Sciatic nerve (tissue), 2 donors: Measurements from ENCODE around the gene SULT1A2. TPM values are rescaled to one million over a fixed set of nuclear protein-coding genes. Genes with fewer than 3 reads are reported as not detected.
"Not testable (repeated sequence)": the region's sequence is repeated elsewhere in the genome, so short reads cannot be mapped to it uniquely, and the experiment has no call there.

Experiments used
- ATAC-seq: fragments of 200-7000 bp; cut with Tn5 transposase; one replicate; pipeline ENCODE4 v1.9.1; 2020; ENCODE audit warnings: mild to moderate bottlenecking, moderate library complexity
- DNase-seq: peaks from one replicate; pipeline ENCODE4 v3.0.0-alpha.2; 2020; ENCODE audit warnings: low spot score
- intact Hi-C: fragments of 100-400 bp; cut with DNase I; formaldehyde crosslinking; loops from one replicate; pipeline ENCODE4 v1.14.2; 2022
- total RNA-seq: library from RNA; stranded (reverse); fragmentation: NEBNext Ultra II Directional; extraction: Animal tissue kit (Norgen Biotek cat#: 25700); gene quantifications from one replicate; pipeline ENCODE4 v1.2.1, GENCODE V29; 2021
- donor health status: DM: no; HTN: no; CAD: no.
- donor health status: DM: no; HTN: no; CAD: no.

SULT1A2 gene
- total RNA-seq, 1 donor from 2014 or later = 4.5 TPM

DNA sequence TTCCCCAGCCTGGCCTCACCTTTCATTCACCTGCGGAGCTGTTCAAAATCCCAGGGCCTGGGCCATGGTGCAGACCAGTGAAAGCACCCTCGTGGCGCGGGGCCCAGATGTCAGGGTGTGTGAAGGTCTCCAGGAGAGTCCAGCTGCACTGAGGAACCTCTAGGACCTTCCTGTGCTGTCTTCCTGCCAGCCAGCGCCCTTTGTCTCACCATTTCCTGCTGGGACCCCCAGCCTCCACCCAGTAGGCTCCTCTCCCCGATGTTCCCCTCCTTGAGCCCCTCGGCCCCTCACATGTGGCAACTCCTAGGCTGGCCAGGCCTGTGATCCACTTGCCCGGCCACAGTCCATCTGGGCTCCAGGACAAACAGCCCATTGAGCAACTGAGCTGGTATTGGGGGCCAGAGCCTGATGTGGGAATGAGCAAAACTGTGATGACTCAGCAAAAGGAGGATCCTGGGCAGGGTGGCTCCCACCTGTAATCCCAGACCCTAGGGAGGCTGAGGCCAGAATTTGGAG lies 677 bp downstream of the SULT1A2 start:
- DNase-seq (no peak), ATAC-seq (peak; percentile 27)
- intact Hi-C loops = no loop called here

DNA sequence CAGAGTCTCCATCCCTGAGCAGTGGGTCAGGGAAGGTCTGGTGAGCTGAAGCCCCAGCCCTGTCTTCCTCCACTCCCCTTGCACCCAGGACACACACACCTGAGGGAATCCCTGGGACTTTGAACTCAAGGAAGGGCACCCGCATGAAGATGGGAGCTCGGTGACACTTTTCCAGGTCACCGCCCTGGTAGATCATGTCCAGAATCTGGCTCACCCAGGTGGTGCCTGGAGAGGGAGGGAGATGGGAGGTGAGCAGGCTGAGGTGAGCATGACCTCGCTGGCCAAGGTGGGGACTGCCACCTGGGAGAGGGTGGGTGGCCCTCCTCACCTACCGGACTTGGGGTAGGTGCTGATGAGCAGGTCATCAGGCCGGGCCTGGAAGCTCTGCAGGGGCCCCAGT lies 1.4 kb downstream of the SULT1A2 start:
- intact Hi-C loops, ATAC-seq, DNase-seq: not testable (repeated sequence)

DNA sequence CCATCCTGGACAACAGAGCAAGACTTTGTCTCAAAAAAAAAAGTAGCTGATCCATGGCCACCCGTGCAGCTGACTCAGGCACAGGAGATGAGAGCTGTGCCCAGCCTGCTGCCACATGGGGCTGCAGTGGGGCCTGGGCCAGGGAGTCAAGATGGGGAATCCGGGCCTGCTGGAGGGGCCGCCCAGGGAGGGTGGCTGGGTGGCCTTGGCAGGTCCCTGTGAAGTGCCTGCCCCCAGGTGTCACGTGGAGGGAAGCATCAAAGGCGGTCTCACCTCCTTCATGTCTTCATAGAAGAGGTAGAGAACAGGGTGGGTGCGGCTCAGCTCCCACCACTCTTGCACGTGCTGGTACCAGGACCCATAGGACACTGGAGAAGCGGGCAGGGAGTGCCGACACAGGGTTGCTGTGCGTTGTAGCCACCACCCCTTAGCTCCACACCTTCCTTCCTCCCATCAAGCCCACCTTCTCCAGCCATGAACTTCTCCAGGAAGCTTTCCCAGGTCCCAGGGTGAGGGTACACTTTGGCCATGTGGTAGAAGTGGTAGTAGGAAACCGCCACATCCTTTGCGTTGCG lies 3.8 kb downstream of the SULT1A2 start:
- intact Hi-C loops = no loop called here
- ATAC-seq (no peak), DNase-seq (no peak)

DNA sequence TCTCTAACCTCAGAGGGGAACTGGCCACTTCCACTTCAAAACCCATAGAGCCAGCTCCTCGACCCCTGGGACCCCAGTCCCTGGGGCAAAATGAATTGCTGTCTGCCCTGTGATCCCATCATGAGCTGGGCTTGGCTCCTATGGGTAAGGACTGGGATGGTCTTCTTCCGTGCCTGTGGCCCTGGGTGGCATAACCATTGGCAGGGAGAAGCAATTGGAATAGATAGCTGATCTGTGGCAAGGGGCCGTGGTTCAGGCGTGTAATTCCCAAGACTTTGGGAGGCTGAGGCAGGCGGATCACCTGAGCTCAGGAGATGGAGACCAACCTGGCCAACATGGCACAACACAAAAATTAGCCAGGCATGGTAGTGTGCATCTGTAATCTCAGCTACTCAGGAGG lies 4.3 kb downstream of the SULT1A2 start:
- ATAC-seq = no peak
- DNase-seq = no peak
- intact Hi-C loops = no loop called here

DNA sequence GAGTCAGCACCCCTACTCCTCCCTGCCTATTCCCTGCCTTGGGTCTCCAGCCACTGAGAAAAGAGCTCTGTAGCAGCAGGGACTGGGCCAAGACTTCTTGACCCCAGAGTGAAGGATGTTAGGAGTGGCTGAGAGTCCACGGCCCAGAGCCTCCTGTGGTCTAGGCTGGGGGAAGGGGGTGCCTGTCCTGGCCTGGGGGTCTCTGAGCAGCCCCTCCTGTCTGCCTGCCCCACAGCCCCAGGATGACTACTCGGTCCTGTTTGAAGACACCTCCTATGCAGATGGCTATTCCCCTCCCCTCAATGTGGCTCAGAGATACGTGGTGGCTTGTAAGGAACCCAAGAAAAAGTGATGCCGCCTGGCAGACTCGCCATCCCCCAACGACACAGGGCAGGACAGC lies 5.5 kb downstream of the SULT1A2 start:
- ATAC-seq = no peak
- no peak for DNase-seq
- intact Hi-C loops = no loop called here

DNA sequence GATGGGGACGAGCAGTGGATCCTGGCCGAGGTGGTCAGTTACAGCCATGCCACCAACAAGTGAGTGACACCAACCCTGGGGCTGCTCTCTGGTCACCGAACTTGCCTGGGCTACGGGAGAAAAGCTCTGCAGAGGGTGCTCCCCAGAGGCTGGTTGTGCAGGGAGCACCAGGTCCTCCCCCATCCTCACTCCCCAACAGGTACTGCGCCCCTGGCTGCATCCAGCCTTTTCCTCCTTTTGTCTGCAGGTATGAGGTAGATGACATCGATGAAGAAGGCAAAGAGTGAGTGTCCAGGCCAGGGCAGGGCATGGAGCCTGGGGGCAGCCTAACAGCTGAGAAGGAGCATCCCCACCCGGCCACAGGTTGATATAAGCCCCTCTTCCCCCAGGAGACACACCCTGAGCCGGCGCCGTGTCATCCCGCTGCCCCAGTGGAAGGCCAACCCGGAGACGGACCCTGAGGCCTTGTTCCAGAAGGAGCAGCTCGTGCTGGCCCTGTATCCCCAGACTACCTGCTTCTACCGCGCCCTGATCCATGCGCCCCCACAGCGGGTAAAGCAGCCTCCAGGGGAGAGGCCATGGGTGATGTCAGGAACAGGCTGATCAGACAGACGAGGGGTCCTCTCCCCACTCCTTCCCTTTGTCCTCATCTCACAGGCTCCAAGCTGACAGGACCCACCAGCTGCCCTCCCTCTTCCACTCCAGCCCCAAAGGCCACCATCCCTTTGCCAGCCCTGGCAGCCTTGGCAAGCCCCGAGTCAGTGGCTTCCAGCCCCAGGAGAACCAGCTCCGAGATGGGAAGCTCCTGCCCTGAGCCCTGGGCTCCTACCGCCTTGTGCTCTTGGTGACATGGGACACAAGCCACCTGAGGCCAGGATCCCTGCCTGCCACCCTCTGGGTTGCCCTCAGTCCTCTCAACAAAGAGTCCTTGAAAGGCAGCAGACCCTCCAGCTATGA lies 6.2 kb downstream of the SULT1A2 start:
- DNase-seq (no peak), ATAC-seq (no peak)
- intact Hi-C loops = no loop called here

DNA sequence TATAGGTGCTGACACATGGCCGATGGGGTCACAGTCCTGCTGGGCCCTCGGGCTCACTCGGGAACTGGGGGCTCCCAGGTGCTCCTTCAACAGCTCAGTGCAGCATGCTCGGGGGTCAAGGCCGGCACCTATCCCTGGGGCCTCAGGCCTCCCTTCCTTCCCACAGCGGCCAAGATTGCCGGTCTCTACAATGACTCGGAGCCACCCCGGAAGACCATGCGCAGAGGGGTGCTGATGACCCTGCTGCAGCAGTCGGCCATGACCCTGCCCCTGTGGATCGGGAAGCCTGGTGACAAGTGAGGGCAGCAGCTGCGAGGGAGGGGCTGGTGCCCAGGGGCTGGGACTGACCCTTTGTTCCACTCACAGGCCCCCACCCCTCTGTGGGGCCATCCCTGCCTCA lies 6.9 kb downstream of the SULT1A2 start:
- DNase-seq = no peak
- no peak for ATAC-seq
- intact Hi-C loops = no loop called here

DNA sequence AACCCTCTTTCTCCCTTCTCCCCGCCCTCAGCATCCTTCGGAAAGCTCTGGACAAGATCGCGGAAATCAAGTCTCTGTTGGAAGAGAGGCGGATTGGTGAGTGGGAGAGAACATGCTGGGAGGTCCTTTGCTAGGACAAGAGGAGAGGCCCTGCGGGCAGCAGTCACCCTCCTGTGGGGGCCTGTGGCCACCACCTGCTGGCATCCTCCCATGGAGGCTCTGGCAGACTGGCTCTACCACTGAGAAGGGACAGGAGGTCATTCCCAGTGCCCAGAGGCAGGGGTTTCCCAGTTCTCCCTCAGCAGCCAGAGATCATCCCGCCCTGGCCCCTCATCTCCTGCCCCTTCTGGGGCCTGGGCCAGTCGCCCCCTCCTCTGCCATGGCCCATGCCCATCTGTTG lies 7.8 kb downstream of the SULT1A2 start:
- intact Hi-C loops = no loop called here
- no peak for ATAC-seq
- no peak for DNase-seq

DNA sequence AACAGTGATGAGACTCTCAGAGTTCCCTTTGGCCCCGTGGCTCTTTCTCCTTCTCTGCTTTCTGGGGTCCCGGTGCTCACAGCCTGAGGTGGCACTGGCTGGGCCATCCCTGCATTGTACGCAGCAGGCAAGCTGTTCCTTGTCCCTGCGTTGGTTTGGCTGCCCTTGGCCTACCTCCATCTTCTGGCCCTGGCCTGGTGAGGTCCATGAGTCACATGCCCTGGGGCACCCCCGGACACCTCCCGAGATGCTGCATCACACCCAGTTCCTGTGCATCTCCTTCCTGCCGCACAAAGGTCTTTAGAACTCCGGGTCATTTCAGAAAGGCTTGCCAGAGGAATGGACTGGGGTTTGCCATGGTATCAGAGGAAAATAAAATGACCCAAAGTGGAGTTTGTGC lies 9.5 kb downstream of the SULT1A2 start:
- no peak for DNase-seq
- intact Hi-C loops = no loop called here
- no peak for ATAC-seq

DNA sequence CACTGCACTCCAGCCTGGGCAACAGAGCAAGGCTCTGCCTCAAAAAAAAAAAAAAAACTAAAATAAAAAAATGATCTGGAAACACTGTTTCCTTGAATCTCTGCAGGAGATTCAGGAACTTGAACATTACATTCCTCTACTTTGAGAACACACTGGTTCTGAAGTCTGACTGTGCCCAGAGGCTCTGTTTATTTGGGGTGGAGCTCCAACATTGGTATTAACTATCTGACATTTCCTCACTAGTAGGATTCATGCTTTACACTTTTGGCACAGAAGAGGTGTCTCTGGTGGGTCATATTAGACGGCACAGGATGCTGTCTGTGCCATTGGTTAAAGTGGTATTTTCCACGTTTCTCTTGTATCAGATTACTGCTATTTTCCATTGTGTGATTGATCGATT lies 10.4 kb downstream of the SULT1A2 start:
- DNase-seq = no peak
- intact Hi-C loops = no loop called here
- no peak for ATAC-seq

DNA sequence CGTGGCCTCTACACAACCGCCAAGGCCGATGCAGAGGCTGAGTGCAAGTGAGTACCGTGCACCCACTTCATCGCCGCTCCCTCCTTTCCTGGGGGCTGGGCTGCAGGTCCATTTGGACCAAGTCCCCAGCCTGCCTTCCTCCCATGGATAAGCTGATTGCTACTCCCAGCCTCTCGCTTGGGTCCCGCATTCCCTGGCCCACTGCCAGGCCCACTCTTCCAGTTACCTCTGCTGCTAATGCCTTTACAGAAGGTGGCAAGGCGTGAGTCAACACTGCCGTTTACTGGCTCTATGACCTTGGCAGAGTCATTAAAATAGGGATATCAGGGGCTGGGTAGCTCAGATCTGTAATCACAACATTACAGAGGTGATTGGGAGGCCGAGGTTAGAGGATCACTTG lies 11.2 kb downstream of the SULT1A2 start:
- DNase-seq = no peak
- no peak for ATAC-seq
- intact Hi-C loops = no loop called here

DNA sequence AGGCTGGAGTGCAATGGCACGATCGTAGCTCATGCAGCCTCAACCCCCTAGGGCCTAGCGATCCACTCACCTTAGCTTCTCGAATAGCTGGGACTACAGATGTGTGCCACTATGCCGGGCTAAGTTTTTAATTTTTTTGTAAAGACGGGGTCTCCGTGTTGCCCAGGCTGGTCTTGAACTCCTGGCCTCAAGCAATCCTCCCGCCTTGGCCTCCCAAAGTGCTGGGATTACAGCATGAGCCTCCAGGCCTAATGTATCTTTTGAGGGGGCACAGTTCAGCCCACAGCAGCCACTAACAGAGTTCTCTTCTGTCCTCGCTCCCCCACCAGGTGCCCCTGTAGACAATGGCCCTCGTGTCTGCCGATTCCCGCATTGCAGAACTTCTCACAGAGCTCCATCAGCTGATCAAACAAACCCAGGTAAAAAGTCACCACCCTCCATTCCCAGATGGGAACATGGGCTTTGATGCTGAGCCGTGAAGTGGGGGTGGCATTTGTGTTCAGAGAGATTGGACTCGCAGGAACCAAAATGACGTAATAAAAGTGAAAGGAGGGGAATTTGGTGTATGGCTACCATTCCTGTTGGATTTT lies 16.0 kb downstream of the SULT1A2 start:
- ATAC-seq (no peak), DNase-seq (no peak)
- intact Hi-C loops = no loop called here

DNA sequence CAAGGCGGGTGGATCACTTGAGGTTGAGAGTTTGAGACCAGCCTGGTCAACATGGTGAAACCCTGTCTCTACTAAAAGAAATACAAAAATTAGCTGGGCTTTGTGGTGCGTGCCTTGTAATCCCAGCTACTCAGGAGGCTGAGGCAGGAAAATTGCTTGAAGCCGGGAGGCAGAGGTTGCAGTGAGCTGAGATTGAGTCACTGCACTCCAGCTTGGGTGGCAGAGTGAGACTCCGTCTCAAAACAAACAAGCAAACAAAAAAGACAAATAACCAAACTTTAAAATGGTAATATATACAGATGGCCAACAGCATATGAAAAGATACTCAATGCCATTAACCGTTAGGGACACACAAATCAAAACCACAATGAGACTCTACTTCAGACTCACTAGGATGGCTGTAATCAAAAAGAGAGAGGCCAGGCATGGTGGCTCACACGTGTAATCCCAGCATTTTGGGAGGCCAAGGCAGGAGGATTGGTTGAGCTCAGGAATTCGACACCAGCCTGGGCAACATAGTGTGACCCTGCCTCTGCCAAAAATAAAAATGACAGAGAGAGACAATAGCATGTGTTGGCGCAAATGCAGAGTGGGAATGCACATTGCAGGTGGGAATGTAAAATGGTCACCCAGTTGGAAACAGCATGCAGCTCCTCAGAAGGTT lies 21.3 kb downstream of the SULT1A2 start:
- DNase-seq (no peak), ATAC-seq (no peak)
- intact Hi-C loops = no loop called here

DNA sequence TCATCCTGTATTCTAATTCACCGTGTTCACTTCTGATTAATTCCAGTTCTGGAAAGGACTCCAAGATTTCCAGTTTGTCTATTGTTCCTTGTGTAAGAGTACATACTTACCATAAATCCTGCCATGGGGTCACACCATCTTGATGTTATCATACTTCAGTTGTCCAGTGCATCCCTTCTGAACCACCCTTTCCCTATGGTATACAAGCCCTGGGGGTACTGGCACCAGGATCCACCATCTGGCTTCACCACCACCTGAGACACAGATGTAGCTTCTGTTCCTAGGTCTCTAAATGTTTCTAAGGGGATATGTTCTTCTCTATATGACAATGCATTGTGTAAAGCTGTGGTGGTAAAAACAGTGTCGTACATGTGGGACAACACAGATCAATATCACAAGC lies 21.9 kb downstream of the SULT1A2 start:
- DNase-seq = no peak
- intact Hi-C loops = no loop called here
- no peak for ATAC-seq

DNA sequence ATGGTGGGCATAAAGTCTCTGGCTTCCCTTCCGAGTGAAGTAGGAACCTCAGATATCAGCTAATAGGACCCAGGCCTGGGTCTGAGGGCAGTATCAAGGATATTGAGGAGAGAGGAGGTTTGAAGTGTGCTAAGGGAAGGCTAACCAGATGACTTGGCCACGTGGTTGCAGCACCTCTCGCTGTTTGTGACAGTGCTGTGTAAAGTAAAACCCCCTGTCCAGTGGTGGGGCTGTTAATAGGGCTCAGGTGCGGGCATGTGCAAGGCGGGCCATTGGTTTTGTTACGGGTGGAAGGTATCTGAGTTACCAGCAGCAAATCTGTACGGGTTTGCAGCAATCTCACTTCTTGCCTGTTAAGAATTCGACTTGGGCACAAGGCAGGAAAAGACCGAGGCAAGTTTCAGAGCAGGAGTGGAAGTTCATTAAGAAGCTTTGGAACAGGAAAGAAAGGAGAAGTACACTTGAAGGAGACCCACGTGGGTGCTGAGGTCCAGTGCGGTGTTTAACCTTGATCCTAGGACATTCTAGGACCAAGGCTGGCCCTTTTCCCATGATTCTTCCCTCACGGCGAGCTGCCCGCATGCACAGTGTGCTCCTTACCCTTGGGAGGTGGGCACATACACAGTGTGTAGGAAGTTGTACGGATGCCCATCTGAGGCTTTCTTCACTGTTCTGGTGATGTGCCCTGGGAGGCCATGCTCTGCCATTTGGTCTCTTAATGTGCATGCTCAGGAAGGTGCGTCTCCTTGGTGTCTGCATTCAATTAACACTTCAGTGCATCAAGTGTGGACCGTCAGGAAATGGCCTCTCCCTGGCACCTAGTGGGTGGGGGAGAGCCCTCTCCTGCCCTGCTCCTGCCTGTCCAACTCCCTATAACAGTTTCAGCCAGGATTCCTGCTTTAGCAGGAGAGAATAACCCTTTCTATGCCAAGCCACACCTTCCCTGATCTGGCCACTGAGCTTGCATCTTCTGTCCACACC lies 22.8 kb downstream of the SULT1A2 start:
- peak; percentile 5 for ATAC-seq
- intact Hi-C loops = no loop called here
- DNase-seq = no peak

DNA sequence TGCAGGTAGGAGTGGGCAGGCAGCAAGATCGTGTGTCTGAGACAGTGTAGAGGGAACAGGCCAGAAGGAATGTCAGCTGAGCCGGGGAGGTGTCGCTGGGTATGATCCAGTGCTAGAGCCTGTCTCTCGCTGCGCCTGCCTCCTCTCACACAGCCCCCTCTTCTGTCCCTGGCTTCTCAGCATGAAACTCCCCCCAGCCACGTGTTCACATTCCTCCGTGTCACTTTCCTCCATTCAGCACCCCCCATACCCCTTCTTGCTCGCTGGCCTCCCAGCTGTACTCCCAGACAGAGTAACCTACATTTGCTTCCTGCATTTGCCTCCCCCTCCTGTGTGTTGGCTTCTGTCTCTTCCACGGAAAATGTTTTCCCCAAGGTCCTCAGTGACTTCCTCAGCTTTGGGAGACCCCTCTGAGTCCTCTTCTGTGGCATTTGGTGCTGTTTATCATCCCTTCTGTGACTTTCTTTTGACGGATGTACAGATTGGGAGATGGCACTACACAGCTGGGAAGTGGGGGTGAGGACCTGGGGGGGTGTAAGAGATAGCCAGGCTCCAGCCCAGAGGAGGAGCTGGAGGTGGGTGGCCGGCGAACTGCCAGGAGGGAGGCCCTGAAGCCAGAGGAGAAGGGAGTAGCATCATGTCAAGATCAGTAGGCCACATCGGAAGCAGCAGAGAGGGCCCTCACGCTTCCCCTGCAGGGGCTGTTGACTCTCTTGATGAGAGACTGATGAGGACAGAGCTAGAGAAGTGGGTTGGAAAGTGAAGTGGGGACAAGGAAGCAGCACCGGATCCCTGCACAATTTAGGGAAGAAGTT lies 23.9 kb downstream of the SULT1A2 start:
- no peak for DNase-seq
- intact Hi-C loops = no loop called here
- peak; percentile 87 for ATAC-seq

DNA sequence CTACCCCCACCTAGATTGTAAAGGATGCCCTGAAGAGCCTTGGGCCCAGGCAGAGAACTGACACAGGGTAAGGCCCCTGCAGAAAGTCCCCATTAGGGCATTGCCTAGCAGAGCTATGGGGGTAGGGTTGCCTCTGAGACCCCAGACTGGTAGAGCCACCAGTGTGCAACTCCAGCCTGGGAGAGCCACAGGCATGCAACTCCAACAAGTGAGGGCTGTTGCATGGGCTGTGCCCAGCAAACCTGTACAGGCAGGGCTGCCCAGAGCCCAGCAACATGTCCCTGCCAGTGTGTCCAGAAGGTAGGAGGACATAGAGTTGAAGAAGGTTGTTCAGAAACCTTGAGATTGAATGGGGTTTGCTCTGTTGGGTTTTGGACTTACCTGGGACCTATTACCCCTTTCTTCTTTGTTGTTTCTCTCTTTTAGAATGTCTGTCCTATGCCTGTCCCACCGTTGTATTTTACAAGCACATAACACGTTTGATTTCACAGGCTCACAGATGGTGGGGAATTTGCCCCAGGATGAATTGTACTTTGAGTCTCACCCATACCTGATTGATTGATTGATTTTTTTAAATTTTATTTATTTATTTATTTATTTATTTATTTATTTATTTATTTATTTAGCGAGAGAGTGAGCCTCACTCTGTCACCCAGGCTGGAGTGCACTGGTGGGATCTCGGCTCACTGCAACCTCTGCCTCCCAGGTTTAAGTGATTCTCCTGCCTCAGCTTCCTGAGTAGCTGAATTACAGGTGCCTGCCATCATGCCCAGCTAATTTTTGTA lies 26.7 kb downstream of the SULT1A2 start:
- ATAC-seq (no peak), DNase-seq (no peak)
- intact Hi-C loops = no loop called here
